AG10803 (cell line): ENCODE results near the gene SRP68.

Source experiments
- DNase-seq: peaks from one replicate; pipeline ENCODE4 v3.0.0; 2010; ENCODE audit warnings: low read depth
- H3K4me3 ChIP-seq: 2 replicates; pipeline ENCODE4 v1.5.1; 2011; ENCODE audit warnings: mild to moderate bottlenecking, low read length, control low read depth
- CTCF ChIP-seq: conservative IDR thresholded peaks from 2 replicates; pipeline ENCODE4 v1.5.1; 2011; ENCODE audit warnings: mild to moderate bottlenecking, low read length, control low read depth, inconsistent platforms

The SRP68 gene

DNA sequence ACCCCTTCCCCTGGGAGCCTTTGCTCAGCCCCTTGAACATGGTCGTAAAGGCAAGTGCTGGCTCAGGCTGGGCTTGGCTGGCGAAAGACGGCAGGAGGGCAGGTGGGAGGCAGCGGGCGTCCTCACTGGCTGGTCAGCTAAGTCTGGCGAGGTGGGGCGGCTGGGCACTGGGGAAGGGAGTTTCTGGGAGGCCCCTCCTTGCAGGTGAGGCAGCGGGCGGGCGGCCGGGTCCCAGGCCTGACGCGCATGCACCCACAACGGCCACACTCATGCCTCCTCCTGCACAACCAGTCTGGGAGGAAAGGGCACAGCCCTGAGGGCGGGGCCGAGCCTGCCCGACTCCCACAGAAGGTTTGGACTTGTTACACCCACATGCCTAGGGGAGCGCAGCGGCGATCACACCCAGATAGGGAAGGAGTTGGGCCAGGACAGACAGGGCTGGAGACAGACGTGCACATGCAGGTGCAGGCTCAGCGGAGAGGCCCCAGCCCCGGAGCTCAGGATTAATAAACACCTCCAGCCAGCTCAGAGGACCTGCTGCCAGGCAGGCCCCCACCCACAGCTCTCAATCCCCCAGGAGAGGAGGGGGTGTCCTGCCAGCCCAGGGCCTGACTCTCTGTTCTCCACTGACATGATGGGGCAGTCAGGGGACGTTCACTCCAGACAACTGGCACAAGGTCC lies 45.0 kb downstream of the SRP68 start, which contains the start of gene EVPL:
TSS of gene EVPL (minus strand) at position 148 of the 681 bp plus-strand sequence. CDS start at position 40, 108 bp downstream.
- no peak for TF ChIP-seq CTCF
- no peak for DNase-seq
- H3K4me3 ChIP-seq: no peak within 1 kb of the TSS

GRCh38 chr17:76026714-76027158 lies 45.6 kb downstream of the SRP68 start:
- no peak for TF ChIP-seq CTCF
- H3K4me3 ChIP-seq: no peak overlapping the region
- DNase-seq: no peak

GRCh38 chr17:76025294-76025693 lies 47.0 kb downstream of the SRP68 start:
- no peak for DNase-seq
- TF ChIP-seq CTCF: no peak
- H3K4me3 ChIP-seq: no peak overlapping the region

DNA sequence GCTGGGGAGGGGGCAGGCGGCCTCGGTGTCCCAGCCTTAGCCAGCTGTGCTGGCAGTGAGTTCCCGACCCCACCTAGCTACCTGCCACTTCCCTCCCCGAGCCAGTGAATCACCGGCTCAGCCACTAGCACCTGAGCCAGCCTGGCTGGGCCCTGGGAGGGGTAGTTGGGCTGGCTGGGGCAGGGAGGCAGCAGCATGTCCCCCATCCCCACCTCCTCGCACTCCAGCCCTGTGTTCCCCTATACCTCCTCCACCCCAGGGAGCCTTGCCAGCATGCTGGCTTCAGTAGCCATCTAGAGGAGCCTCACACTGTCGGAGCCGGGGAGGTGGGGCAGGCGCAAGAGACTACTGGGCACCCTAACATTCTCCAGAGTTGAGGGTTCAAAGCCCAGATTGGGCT lies 48.0 kb downstream of the SRP68 start:
- TF ChIP-seq CTCF: no peak
- no peak overlapping the region for H3K4me3 ChIP-seq
- DNase-seq: no peak

- no peak for TF ChIP-seq CTCF
- H3K4me3 ChIP-seq: no peak overlapping the region
- DNase-seq: no peak
These were observed 48.4 kb downstream of the SRP68 start for GRCh38 chr17:76023900-76024237.

DNA sequence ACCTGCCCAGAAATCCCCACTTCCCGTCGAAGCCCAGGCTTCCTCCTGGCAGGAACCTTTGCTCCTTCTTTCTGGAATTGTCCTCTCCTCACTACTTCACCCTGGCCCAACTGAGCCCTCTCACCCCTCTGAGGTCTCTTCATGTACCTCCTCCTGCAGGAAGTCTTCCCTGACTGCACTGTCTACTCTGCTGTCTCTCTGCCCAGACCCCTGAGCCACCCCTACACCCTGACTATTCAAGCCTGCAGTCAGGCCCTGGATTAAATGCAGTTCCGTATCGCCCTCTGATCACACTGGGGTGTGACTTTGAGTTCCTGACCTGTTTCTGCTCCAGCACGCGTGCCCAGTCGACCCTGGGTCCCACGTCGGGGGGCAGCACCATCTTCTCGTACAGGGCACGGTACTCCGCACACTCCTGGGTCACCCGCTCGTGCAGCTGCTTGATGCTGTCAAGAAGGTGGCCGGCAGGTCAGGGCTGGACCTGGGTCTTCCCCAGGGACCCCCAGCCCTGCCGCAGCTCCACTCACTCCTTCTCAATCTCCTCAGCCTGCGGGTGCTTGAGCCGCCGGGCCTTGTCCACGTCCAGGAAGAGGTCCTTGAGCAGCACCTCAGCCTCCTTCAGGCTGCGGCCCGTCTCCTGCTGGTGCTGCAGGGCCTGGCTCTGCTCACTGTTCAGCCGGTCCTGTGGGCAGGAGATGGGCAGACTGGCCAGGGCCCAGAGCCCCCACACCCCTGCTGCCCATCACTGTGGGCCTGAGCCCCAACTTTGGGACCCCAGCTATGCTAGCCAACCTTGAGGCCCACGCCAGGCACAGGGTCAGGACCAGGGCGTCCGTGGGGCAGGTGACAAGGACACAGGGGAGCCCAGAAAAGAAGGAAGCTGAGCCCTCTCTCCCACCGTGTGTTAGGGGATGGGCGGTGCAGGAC lies 49.1 kb downstream of the SRP68 start:
- TF ChIP-seq CTCF: no peak
- no peak overlapping the region for H3K4me3 ChIP-seq
- no peak for DNase-seq
